Inflammatory macrophage treated with lipopolysaccharide for 4 hours (primary cell): ENCODE data around the gene PMM2.
"Not testable (repeated sequence)": the region's sequence is repeated elsewhere in the genome, so short reads cannot be mapped to it uniquely, and the experiment has no call there.

Experiments used
- DNase-seq: peaks from one replicate; pipeline ENCODE4 v3.0.0-alpha.2; 2020

Gene PMM2

DNA sequence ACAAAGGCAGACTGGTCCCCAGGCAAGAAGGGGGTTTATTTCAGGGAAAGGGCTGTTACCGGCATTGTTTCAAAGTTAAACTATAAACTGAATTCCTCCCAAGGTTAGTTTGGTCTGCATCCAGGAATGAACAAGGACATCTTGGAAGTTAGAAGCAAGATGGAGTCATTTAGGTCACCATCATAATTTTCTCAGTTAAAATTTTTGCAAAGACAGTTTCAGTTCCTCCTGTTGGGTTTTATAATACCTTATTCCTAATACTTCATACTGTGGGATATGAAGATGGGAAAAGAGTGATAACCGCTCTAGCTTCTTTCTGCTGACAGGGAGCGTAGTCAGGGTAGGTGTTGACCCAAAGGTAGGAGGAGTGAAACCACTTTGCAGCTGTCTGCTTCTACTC, 24.8 kb downstream of the PMM2 start:
- DNase-seq: no peak

- no peak for DNase-seq
Observed at GRCh38 chr16:8826278-8826879, 28.7 kb downstream of the PMM2 start.

- DNase-seq: no peak
Observed at GRCh38 chr16:8828541-8829165, 31.0 kb downstream of the PMM2 start.

DNA sequence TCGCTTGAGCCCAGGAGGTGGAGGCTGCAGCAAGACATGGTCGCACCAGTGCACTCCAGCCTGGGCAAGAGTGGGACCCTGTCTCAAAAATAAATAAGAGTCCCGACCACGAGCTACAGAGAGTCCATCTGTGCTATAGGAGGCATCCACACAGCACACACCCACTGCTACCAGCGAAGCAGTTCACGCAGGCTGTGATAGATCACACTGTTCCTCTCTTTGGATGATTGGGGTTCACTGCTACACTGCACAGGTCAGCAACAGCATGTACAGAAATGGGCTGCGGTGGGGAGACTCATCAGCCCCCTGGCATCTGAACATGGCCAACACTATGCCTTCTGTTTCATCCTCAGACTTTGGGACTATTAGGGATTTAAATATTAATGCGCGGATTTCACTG, 33.8 kb downstream of the PMM2 start:
- DNase-seq: no peak

- DNase-seq: no peak
Observed at GRCh38 chr16:8831871-8832716, 34.5 kb downstream of the PMM2 start.

DNA sequence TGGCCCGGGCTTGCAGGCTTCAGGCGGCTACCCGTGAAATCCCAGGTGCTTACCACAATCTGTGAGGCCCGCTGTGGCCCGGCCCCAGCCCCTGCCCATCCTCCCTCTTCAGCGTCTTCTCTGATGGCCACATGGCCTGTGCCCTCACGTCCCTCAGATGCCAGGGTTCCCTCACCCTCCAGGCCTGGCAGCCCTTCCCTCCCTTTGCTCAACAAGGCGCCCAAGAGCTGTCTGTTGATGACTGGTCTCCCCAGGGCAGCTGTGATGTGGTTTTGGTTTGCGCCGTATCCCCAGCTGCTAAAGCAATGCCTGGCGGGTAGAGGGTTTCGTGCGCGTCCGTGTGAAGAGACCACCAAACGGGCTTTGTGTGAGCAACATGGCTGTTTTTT, 35.1 kb downstream of the PMM2 start:
- no peak for DNase-seq

DNA sequence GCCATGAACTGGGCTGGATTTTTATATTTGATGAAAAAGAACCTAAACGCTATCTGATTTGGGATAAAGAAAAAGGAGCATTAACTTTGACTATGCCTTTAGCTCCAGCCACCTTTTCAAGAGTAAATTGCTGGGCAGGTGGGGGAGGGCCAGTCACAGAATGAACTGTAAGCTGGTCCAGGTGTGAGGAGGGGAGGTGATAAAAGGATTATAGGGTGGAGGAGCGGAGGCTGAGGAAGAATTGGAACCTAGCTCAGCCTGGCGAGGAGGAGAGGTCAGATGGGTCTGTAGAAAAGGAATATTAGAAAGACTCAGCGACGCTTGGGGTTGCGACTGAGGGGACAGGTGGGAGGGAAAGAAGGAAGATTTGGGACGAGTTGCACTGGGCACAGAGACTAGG, 39.2 kb downstream of the PMM2 start:
- DNase-seq: not testable (repeated sequence)

GRCh38 chr16:8837594-8837993, 40.0 kb downstream of the PMM2 start:
- DNase-seq: not testable (repeated sequence)

DNA sequence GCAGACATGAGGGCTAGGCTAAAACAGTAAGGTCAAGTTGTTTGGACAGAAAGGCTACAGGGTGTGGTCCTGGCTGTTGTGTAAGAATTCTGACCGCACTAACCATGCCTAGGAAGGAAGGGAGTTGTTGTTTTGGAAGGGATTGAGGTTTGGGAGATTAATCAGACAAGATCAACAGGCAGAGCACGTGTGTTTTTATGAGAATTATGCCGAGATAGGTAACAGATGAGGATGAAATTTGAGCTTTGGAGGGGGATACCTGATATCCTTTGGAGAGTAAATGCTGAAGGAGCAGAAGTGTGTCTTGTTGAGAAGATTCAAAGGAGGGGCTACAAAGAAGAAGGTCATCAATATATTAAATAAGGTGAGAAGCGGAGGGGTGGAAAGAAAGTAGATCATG, 44.4 kb downstream of the PMM2 start:
- DNase-seq: not testable (repeated sequence)

- DNase-seq: not testable (repeated sequence)
Observed at GRCh38 chr16:8843296-8843695, 45.7 kb downstream of the PMM2 start.

DNA sequence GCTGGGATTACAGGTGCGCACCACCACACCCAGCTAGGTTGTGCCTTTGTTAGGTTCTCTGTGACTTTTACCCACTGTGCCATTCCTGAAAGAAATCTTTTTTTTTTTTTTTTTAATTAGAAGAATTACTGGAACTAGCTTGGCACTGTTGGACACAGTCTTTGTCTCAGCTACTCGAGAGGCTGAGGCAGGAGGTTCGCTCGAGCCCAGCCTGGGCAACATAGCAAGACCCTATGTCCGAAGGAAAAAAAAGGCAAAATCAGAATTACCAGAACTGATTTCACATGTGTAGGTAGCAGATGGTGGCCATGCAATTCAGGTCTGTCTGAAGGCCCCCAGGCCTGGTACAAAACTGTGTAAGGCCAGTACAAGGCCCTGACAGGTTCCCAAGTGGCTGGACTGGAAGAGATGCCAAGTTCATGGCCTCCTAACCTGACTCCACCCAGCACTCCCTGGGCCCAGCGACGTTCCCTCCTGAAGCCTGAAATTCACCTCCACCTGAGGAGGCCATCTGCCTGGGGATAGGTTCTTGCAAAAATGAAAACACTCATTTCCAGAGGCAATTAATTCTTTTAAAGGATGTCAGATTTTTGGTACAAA, 48.2 kb downstream of the PMM2 start:
- no peak for DNase-seq

DNA sequence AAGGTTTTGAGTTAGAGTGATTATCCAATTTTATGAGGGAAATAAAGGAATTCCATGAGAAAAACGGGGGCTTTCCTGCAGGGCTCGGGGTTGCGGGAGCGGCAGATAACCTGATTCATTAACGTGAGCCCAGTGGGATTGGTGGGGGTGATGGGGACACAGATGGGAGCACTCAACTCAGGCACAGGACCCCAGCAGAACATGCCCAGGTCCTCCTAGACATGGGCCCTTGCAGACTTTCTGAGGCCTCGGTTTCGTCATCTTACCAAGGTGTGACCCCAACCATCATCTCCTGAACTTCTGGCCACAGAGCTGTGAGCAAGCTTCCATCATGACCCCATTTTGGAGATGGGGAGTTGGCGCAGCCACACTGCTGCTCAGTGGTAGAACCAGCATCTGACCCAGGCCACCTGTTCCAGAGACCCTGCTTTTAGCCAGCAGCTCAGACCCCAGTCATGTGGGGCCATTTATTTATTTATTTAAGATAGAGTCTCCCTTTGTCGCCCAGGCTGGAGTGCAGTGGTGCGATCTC, 48.8 kb downstream of the PMM2 start:
- no peak for DNase-seq

DNA sequence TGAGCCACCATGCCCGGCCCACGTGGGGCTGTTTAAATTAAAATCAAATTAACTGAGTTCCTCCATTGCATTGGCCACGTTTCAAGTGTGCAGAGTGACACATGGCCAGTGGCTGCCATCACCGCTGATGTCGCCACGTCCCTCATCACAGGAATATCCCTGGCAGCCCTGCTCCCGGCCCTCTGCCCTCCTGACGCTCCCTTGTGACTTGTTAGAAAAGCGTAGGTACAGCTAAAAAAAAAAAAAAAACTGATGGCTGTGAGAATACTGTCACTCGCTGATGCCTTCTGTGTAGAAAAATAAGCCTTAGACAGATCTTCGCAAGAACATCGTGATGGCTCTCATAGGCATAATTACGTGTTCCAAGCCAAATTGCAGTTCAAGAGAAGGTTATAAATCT, 49.5 kb downstream of the PMM2 start:
- DNase-seq: no peak

DNA sequence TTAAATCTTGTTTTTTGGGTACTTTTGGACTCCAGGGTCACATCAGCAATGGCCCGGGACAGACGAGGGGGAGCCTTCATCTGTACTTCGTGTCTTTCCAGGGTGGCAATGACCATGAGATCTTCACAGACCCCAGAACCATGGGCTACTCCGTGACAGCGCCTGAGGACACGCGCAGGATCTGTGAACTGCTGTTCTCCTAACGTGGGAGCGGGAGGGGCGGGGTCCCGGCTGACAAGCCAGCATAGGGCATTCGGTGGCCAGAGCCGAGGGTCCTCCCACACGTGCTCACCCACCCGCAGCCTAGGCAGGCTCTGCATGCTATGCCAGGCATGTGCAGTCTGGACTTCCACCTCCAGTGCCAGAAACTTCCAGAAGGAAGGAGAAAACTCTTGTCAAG, 50.0 kb downstream of the PMM2 start:
- DNase-seq: no peak

GRCh38 chr16:8848231-8848938, 50.7 kb downstream of the PMM2 start:
- no peak for DNase-seq

- DNase-seq: no peak
Observed at GRCh38 chr16:8848939-8849391, 51.3 kb downstream of the PMM2 start.

DNA sequence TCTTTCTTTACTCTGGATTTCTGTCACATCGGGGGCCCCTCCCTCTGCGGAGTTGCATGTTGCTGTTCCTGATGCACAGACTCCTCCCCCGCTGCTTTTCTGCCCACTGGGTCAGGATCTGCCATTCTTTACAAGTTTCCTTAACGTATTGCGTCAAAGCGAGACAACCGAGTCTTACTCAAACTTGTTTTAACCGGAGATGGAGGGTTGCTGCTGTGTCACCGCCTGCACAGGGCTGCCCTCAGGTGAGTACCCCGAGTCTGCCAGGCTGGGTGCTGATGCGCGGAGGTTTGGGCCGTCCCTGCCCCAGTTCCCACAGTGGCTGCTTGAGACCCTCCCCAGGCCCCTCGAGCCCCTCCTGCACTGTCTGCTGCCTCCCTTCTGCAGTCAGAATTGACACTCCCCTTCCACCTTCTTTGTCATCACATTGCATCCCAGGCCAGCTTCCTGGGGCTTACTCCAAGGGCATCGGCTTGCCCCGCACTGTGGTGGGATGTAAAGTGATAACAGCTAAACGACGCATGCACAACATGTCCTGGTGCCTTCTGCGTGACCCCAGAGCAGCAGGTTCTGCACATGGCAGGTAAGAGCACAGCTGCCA, 51.9 kb downstream of the PMM2 start:
- no peak for DNase-seq

DNA sequence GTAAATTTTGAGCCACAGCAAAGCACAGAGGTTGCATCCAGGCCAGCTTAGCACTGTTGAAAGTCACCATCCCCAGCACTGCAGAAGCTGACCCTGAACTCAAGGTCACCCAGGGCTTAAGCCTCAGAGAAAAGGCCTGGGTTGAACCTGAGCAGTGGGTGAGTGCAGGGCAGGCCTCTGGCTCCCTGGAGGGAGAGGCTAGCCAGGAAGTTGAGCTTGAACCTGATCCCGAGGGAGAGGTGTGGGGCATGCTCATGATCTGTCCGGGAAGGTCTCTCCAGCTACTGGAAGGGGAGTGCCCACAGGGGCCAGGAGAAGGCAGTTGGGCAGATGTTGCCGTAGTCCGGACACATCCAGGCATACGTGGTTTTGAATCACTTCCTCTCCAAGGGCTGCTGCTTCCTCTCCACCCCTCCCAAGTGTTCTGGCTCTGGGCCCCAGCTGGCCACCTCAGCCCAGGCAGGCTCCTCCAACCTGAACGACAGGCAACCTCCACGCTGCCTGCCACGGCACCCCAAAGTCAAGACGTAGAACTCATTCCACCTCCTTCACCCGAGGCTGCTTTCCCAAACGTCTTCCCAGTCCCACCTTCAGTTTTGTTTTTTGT, 52.7 kb downstream of the PMM2 start:
- peak; percentile 47 for DNase-seq

GRCh38 chr16:8851761-8852403, 54.2 kb downstream of the PMM2 start:
- DNase-seq: no peak

DNA sequence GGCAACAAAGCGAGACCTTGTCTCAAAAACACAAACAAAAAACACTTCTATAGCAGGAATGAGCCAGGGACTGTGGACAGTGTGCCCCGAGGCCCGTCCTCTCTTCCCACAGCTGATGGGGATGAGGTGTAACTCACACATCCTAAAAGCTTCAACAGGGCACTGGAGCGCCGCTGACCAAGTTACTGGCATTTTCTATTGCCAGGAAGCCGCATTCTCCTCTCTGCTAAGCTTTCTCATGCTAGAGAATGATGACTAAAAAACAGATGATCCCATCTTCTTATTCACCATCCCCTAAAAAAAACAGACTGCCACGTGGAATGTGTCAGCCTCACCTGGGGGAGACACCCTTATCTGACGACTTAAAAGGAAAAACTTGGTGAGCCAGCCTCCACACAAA, 54.9 kb downstream of the PMM2 start:
- no peak for DNase-seq

GRCh38 chr16:8853150-8853549, 55.5 kb downstream of the PMM2 start:
- DNase-seq: no peak
